H9 (cell line): ENCODE measurements around the gene CTRL. TPM values are rescaled to one million over a fixed set of nuclear protein-coding genes. Genes with fewer than 3 reads are reported as not detected.

Source experiments
- DNase-seq: peaks from one replicate; pipeline ENCODE4 v3.0.0-alpha.2; 2017
- H2AFZ ChIP-seq: one replicate; pipeline ENCODE4 v1.6.1; 2013; ENCODE audit warnings: mild to moderate bottlenecking, low read length, control low read depth, moderate library complexity
- H2AK5ac ChIP-seq: 2 replicates; pipeline ENCODE4 v1.6.1; 2013; ENCODE audit warnings: low read length, control low read depth, mixed read lengths; ENCODE audit not compliant: insufficient read length
- H2BK120ac ChIP-seq: one replicate; pipeline ENCODE4 v1.6.1; 2013; ENCODE audit warnings: low read depth, mild to moderate bottlenecking, low read length, control low read depth, inconsistent platforms; ENCODE audit not compliant: poor library complexity, severe bottlenecking
- H2BK12ac ChIP-seq: 2 replicates; pipeline ENCODE4 v1.6.1; 2013; ENCODE audit warnings: low read length, control low read depth, mixed read lengths, low read depth; ENCODE audit not compliant: insufficient read length
- H2BK15ac ChIP-seq: 2 replicates; pipeline ENCODE4 v1.6.1; 2013; ENCODE audit warnings: low read depth, low read length, control low read depth
- H2BK20ac ChIP-seq: one replicate; pipeline ENCODE4 v1.6.1; 2013; ENCODE audit warnings: low read depth, mild to moderate bottlenecking, low read length, control low read depth, inconsistent platforms; ENCODE audit not compliant: poor library complexity, severe bottlenecking
- H2BK5ac ChIP-seq: 2 replicates; pipeline ENCODE4 v1.6.1; 2013; ENCODE audit warnings: low read length, control low read depth, mixed read lengths; ENCODE audit not compliant: insufficient read length
- H3K14ac ChIP-seq: 2 replicates; pipeline ENCODE4 v1.6.1; 2013; ENCODE audit warnings: low read length, control low read depth; ENCODE audit not compliant: insufficient read depth
- H3K18ac ChIP-seq: 2 replicates; pipeline ENCODE4 v1.6.1; 2013; ENCODE audit warnings: low read depth, mild to moderate bottlenecking, mixed read lengths, low read length, control low read depth; ENCODE audit not compliant: insufficient read length
- H3K23ac ChIP-seq: 2 replicates; pipeline ENCODE4 v1.6.1; 2013; ENCODE audit warnings: low read length, control low read depth, mixed read lengths, low read depth; ENCODE audit not compliant: insufficient read length
- H3K23me2 ChIP-seq: 2 replicates; pipeline ENCODE4 v1.6.1; 2013; ENCODE audit warnings: low read depth, mild to moderate bottlenecking, mixed read lengths, low read length, control low read depth; ENCODE audit not compliant: insufficient read length, poor library complexity, severe bottlenecking
- H3K27ac ChIP-seq: 2 replicates; pipeline ENCODE4 v1.5.1; 2013; ENCODE audit warnings: low read length, control low read depth, mixed read lengths, low read depth; ENCODE audit not compliant: insufficient read length
- H3K27me3 ChIP-seq: 2 replicates; pipeline ENCODE4 v1.6.1; 2013; ENCODE audit warnings: low read length, control low read depth, inconsistent platforms; ENCODE audit not compliant: insufficient read depth
- H3K4ac ChIP-seq: 2 replicates; pipeline ENCODE4 v1.6.1; 2013; ENCODE audit warnings: low read depth, mild to moderate bottlenecking, control low read depth, inconsistent platforms, low read length, moderate library complexity
- H3K4me1 ChIP-seq: 2 replicates; pipeline ENCODE4 v1.6.1; 2013; ENCODE audit warnings: low read length, control low read depth, inconsistent platforms; ENCODE audit not compliant: insufficient read depth
- H3K4me2 ChIP-seq: 2 replicates; pipeline ENCODE4 v1.6.1; 2013; ENCODE audit warnings: low read length, control low read depth, mixed read lengths; ENCODE audit not compliant: insufficient read length, insufficient read depth
- H3K56ac ChIP-seq: 2 replicates; pipeline ENCODE4 v1.6.1; 2013; ENCODE audit warnings: low read depth, mild to moderate bottlenecking, mixed read lengths, low read length, control low read depth; ENCODE audit not compliant: insufficient read length
- H3K79me1 ChIP-seq: 2 replicates; pipeline ENCODE4 v1.6.1; 2013; ENCODE audit warnings: low read depth, mild to moderate bottlenecking, moderate library complexity, low read length, control low read depth, inconsistent platforms; ENCODE audit not compliant: insufficient read depth, poor library complexity, severe bottlenecking
- H3K79me2 ChIP-seq: 2 replicates; pipeline ENCODE4 v1.6.1; 2013; ENCODE audit warnings: low read length, control low read depth, inconsistent platforms; ENCODE audit not compliant: insufficient read depth
- H3K9ac ChIP-seq: 2 replicates; pipeline ENCODE4 v1.6.1; 2013; ENCODE audit warnings: low read length, control low read depth, mixed read lengths; ENCODE audit not compliant: insufficient read length; ENCODE audit errors: extremely low read depth
- H3K9me3 ChIP-seq: one replicate; pipeline ENCODE4 v1.6.1; 2013; ENCODE audit warnings: low read depth, low read length, inconsistent platforms; ENCODE audit not compliant: control insufficient read depth
- H3T11ph ChIP-seq: one replicate; pipeline ENCODE4 v1.6.1; 2013; ENCODE audit warnings: mild to moderate bottlenecking, low read length, control low read depth, inconsistent platforms
- H4K20me1 ChIP-seq: one replicate; pipeline ENCODE4 v1.6.1; 2013; ENCODE audit not compliant: control insufficient read depth, insufficient read length, insufficient read depth
- H4K5ac ChIP-seq: 2 replicates; pipeline ENCODE4 v1.6.1; 2013; ENCODE audit warnings: low read depth, mild to moderate bottlenecking, mixed read lengths, low read length, control low read depth; ENCODE audit not compliant: insufficient read length
- H4K8ac ChIP-seq: replicated peaks from 2 replicates; pipeline ENCODE4 v1.6.1; 2013; ENCODE audit warnings: low read length, control low read depth, mixed read lengths, low read depth; ENCODE audit not compliant: insufficient read length
- H4K91ac ChIP-seq: 2 replicates; pipeline ENCODE4 v1.6.1; 2013; ENCODE audit warnings: low read depth, mild to moderate bottlenecking, moderate library complexity, mixed read lengths, low read length, control low read depth; ENCODE audit not compliant: insufficient read length
- H3K27ac Mint-ChIP-seq, 3 experiments: 2 replicates in 2 of 3; 3 replicates in 1 of 3; pipeline ENCODE4 v1.8.0; 2020 to 2021; ENCODE audit warnings: mixed read lengths in 3 of 3, mild to moderate bottlenecking in 1 of 3, moderate library complexity in 1 of 3
- H3K27me3 Mint-ChIP-seq: 2 replicates; pipeline ENCODE4 v1.8.0; 2021; ENCODE audit warnings: low read depth, mild to moderate bottlenecking, moderate library complexity, mixed read lengths
- H3K36me3 Mint-ChIP-seq, 3 experiments: 2 replicates in 2 of 3; 3 replicates in 1 of 3; pipeline ENCODE4 v1.8.0; 2020 to 2021; ENCODE audit warnings: low read depth in 3 of 3, mixed read lengths in 3 of 3; ENCODE audit not compliant: insufficient read depth in 1 of 3
- H3K4me1 Mint-ChIP-seq, 2 experiments: 2 replicates each; pipeline ENCODE4 v1.8.0; 2020; ENCODE audit warnings: mixed read lengths in 2 of 2
- H3K4me3 Mint-ChIP-seq, 2 experiments: 2 replicates in 1 of 2; 3 replicates in 1 of 2; pipeline ENCODE4 v1.8.0; 2020 to 2021; ENCODE audit warnings: mild to moderate bottlenecking in 2 of 2, mixed read lengths in 2 of 2, moderate library complexity in 1 of 2
- H3K9me3 Mint-ChIP-seq, 2 experiments: 2 replicates in 1 of 2; 3 replicates in 1 of 2; pipeline ENCODE4 v1.8.0; 2020; ENCODE audit warnings: mild to moderate bottlenecking in 2 of 2, mixed read lengths in 2 of 2, moderate library complexity in 1 of 2
- CTCF ChIP-seq: fragments of 200-600 bp; sonication (generic); conservative IDR thresholded peaks from 3 replicates; pipeline ENCODE4 v1.8.0; 2021; ENCODE audit warnings: antibody characterized with exemption, mild to moderate bottlenecking
- WGBS: extraction: QIAGEN DNeasy Blood & Tissue Kit; methylation state at CpG from one replicate; pipeline ENCODE4 v1.1.7; 2013; ENCODE audit warnings: missing lambda C conversion rate, low lambda C conversion rate, mixed read lengths; ENCODE audit not compliant: insufficient read length; ENCODE audit errors: extremely low coverage; 5-methylcytosine and 5-hydroxymethylcytosine counted together
- total RNA-seq: library from RNA; stranded (reverse); gene quantifications from 2 replicates; pipeline ENCODE4 v1.2.1, GENCODE V29; 2021

Gene CTRL
- total RNA-seq, 1 experiment from 2014 or later, result 2.7 TPM

- Histone ChIP-seq H3K4me1 (no peaks in the 10 kb centered on the region), H3K27me3 (no peaks in the 10 kb centered on the region), H4K91ac (no peak overlapping the region), H3K27ac (no peak overlapping the region), H4K8ac (no peak overlapping the region), H4K5ac (no peak overlapping the region), H3K18ac (no peak overlapping the region), H3K79me1 (no peaks in the 10 kb centered on the region), H3K9ac (no peak overlapping the region), H2BK120ac (no peak overlapping the region), H2AFZ (no peak overlapping the region), H3K4ac (no peak overlapping the region), H3K9me3 (no peaks in the 10 kb centered on the region), H3K14ac (no peak overlapping the region), H3K56ac (no peak overlapping the region), H3K23ac (no peak overlapping the region), H4K20me1 (no peaks in the 10 kb centered on the region), H2BK12ac (no peak overlapping the region), H2BK15ac (no peak overlapping the region), H2AK5ac (no peak overlapping the region), H2BK20ac (no peak overlapping the region), H2BK5ac (no peak overlapping the region), H3K79me2 (no peaks in the 10 kb centered on the region), H3K23me2 (no peaks in the 10 kb centered on the region), H3K4me2 (no peak overlapping the region), H3T11ph (no peak overlapping the region)
- no peak for TF ChIP-seq CTCF
- no CpG with 5 or more reads among the region's 12 CpGs for WGBS
- DNase-seq, result no peak
- peak overlapping the region in 1 of 2 experiments; percentile 68; a peak in 2 of 5 replicates for H3K4me3 Mint-ChIP-seq
- H3K27ac Mint-ChIP-seq, result peak overlapping the region in 1 of 3 experiments; percentile 31; a peak in 1 of 7 replicates
- H3K9me3 Mint-ChIP-seq, result no peaks in the 10 kb centered on the region
- peaks cover 12 to 34% (median 33%) of the 10 kb centered on the region in 3 experiments for H3K36me3 Mint-ChIP-seq
- no peaks in the 10 kb centered on the region; the same call in none of the 2 replicates for H3K27me3 Mint-ChIP-seq
- peaks cover 13 to 28% of the 10 kb centered on the region in 2 experiments for H3K4me1 Mint-ChIP-seq
Measured at GRCh38 chr16:67885545-67885944, 46.1 kb downstream of the CTRL start.
